Measurements from ENCODE around the gene CCDC102A. TPM values are rescaled to one million over a fixed set of nuclear protein-coding genes. Genes with fewer than 3 reads are reported as not detected.
A peak's percentile ranks its signal among the peaks of the same experiment; 100 is the strongest.

The CCDC102A gene
- total and polyA plus RNA-seq, 2 of the 13 experiments (the other 11 are each of a cell fraction or from before 2014, with no cell fraction given), result 2.1 to 2.8 TPM

DNA sequence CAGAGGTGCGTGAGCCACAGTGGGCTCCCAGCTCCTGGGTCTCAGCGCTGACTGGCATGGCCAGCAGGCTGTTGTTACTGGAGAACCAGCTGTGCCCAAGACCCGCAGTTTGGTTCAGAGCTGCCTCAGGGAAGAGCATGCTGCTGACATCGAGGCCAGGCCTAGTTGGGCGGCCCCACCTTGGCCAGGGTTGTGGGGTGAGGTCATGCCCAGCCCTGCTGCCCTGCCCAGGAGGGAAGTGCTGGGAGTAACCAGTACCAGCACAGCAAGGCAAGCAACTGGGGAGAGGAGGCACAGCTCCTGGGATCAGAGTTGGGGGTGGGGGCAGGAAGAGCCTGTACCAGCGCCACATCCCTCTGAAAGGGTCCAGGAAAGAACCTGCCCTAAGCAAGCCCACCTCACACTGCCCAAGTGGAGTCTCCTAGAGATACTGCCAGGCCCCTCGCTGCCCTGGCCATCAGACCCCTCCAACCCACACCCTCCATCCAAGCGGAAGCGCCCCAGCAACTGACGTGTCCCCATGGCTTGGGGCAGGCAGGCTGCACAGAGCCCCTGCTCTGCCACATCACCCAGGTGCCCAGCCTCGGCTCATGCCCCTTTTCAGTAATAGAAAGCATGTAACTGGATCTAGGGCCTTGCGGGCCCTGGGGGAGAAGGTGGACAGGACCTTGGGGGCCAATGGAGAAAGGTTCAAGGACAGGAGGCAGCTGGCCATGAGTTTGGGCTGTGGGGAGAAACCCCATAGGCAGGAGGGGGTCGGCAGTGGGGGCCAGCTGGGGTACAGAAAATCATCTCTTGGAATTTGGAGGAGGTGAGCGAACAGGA is 51.1 kb downstream of the CCDC102A start (continued):
- TF ChIP-seq PAXIP1 (CRISPR knock-in tag; conservative IDR thresholded peaks at IDR 0.05) (0 out of 2 replicates have a peak, but pooled peaks have one; percentile 15), ZFX (CRISPR knock-in tag; IDR thresholded peaks at IDR 0.05; ENCODE audit: low read depth) (peak; percentile 60), HNRNPLL (IDR thresholded peaks at IDR 0.05; ENCODE audit: low read depth, low read length, poor library complexity, severe bottlenecking) (peak; percentile 13), SAP130 (CRISPR knock-in tag; IDR thresholded peaks at IDR 0.05; ENCODE audit: low read depth) (peak; percentile 33; the same call in 1 of the 2 replicates), ZFP91 (CRISPR knock-in tag; IDR thresholded peaks at IDR 0.05; ENCODE audit: borderline replicate concordance) (peak; percentile 54; the same call in 1 of the 2 replicates), ZBTB7A (CRISPR knock-in tag; IDR thresholded peaks at IDR 0.05) (0 out of 2 replicates have a peak, but pooled peaks have one; percentile 42), POGK (CRISPR knock-in tag; conservative IDR thresholded peaks at IDR 0.05) (0 out of 2 replicates have a peak, but pooled peaks have one; percentile 51), MAF1 (CRISPR knock-in tag; IDR thresholded peaks at IDR 0.05; ENCODE audit: borderline replicate concordance) (0 out of 2 replicates have a peak, but pooled peaks have one; percentile 36), ZFP36L2 (CRISPR knock-in tag; IDR thresholded peaks at IDR 0.05) (no peak), MEF2D (CRISPR knock-in tag; IDR thresholded peaks at IDR 0.05) (0 out of 2 replicates have a peak, but pooled peaks have one; percentile 39), ZNF414 (CRISPR knock-in tag; IDR thresholded peaks at IDR 0.05) (0 out of 2 replicates have a peak, but pooled peaks have one; percentile 53), ZNF768 (CRISPR knock-in tag; IDR thresholded peaks at IDR 0.05) (peak; percentile 97), NR0B2 (CRISPR knock-in tag; IDR thresholded peaks at IDR 0.05) (no peak), U2AF1 (optimal IDR thresholded peaks at IDR 0.05; ENCODE audit: low read depth, low read length) (no peak), RXRB (CRISPR knock-in tag; IDR thresholded peaks at IDR 0.05; ENCODE audit: borderline replicate concordance) (0 out of 2 replicates have a peak, but pooled peaks have one; percentile 26), ZBTB1 (CRISPR knock-in tag; IDR thresholded peaks at IDR 0.05; ENCODE audit: borderline replicate concordance) (no peak)
- TF ChIP-seq, protein P1, sequence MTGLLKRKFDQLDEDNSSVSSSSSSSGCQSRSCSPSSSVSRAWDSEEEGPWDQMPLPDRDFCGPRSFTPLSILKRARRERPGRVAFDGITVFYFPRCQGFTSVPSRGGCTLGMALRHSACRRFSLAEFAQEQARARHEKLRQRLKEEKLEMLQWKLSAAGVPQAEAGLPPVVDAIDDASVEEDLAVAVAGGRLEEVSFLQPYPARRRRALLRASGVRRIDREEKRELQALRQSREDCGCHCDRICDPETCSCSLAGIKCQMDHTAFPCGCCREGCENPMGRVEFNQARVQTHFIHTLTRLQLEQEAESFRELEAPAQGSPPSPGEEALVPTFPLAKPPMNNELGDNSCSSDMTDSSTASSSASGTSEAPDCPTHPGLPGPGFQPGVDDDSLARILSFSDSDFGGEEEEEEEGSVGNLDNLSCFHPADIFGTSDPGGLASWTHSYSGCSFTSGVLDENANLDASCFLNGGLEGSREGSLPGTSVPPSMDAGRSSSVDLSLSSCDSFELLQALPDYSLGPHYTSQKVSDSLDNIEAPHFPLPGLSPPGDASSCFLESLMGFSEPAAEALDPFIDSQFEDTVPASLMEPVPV (CRISPR knock-in tag; IDR thresholded peaks at IDR 0.05), result 0 out of 2 replicates have a peak, but pooled peaks have one; percentile 7

Measured in HepG2 (cell line).